GM19099 (cell line): ENCODE results near the gene TMEM53.

Experiments used
- POLR2A ChIP-seq: IDR thresholded peaks from 3 replicates; pipeline ENCODE4 v1.6.1; 2011; ENCODE audit warnings: low read depth; ENCODE audit not compliant: insufficient read length; ENCODE audit errors: extremely low read depth

The TMEM53 gene

GRCh38 chr1:44661781-44662682, 12.2 kb downstream of the TMEM53 start:
- no peak for TF ChIP-seq POLR2A

GRCh38 chr1:44660176-44660575, 14.1 kb downstream of the TMEM53 start:
- no peak for TF ChIP-seq POLR2A

DNA sequence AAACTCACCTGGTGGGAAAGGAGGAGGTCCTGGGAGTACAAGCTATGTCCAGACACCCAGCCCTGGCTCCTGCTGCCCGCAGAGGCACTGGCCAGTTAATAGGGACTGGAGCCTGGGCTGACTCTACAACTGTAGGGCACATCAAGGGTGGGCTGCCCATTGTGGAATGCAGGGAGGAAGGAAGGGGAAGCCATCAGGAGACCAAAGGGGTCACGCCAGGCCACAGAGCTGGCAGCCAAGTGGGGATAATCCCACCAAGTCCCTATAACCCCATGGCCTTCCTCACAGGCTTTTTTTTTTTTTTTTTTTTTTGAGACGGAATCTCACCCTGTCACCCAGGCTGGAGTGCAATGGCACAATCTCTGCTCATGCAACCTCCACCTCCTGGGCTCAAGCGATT, 14.7 kb downstream of the TMEM53 start:
- TF ChIP-seq POLR2A: no peak

DNA sequence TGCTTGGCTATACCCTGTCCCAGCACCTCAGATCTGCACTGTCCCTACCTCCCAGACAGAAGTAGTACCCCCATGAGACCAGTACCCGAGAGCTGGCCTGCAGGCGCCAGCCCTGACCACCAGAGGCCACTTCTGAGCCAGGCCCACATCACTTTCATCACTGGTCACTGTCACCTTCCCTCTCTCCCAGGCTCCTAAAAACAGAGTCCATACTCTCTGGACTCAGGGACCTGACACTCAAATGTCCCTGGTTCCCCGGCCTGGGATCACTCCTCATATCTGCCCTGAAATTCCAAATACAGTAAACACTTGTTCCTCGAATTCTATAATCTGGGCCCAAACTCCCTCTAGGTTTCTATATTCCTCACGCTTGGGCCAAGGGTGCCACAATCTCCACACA, 18.7 kb downstream of the TMEM53 start:
- no peak for TF ChIP-seq POLR2A

DNA sequence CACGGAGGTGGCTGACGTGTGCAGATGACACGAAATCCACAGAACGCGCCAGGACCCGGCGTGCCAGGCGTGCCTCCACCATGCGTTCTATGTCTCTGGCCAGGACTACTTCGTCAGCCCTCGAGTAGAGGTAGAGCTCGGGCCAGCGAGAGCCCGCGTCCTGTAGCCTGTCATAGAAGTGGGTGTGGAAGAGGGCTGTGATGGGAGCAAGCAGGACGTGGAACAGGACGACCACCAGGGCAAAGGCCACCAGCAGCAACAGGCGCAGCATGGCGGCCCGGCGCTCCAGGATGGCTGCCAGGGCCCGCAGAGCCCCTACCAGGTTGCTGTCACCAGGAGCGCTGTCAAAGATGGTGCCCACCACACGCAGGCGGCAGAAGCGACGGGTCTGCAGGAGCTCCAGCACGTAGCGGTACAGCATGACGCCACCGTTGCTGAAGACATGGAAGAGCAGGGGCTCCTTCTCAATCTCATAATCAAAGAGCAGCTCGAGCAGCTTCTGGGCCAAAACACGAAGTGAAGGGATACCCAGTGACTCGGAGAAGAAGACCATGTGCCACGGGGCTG, 19.6 kb downstream of the TMEM53 start:
- TF ChIP-seq POLR2A: no peak

GRCh38 chr1:44653107-44653964, 20.9 kb downstream of the TMEM53 start:
- TF ChIP-seq POLR2A: no peak

DNA sequence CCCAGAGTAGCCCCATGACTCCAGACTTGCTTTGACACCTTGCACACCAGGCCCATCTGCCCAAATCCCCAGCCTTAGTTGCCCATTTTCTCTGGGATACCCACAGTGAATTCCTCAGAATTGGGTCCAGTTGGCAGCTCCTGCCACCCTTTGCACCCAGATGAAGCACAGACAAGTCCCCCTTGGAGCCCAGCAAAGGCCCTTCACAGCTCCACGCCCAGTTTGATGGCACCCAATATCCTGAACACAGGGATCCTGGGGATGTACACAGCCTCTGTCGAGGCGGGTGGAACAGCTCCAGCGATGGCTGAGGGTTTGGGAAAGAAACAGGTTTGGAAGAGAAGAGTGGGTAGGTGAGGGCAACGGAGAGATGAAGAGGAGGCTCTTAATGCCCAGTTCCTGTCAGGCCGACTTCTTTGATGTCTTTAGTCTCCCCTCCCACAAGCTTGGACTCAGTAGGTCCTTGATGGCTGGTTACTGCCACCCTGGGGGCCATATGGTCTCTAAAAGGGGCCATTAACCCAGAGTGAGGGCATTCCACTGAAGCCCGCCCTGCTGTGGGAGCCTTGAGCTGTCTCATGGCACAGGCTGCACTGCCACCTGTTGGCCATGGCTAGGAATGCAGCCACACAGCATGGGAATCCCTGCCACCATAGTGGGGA, 21.7 kb downstream of the TMEM53 start:
- TF ChIP-seq POLR2A: no peak

- no peak for TF ChIP-seq POLR2A
Measured at GRCh38 chr1:44651069-44651468, 23.2 kb downstream of the TMEM53 start.

- no peak for TF ChIP-seq POLR2A
Measured at GRCh38 chr1:44650159-44650831, 24.0 kb downstream of the TMEM53 start.

DNA sequence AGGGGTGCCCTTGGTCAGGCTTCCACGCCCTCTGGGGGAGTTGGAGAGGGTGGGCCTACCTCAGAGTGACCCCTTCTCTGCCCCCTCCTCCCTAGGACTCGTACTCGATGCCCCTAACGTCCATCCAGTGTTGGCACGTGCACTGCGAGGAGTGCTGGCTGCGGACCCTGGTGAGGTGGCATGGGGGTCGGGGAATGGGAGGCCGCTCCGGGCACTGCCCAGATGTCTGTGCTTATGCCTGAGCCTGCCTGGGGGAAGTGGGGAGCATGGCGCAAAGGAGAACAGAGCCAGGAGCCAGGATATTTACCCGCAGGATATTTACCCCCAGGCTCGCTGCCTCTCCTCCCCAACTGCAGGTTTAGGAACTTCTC, 24.5 kb downstream of the TMEM53 start:
- no peak for TF ChIP-seq POLR2A

- TF ChIP-seq POLR2A: no peak
Measured at GRCh38 chr1:44648529-44649250, 25.6 kb downstream of the TMEM53 start.

DNA sequence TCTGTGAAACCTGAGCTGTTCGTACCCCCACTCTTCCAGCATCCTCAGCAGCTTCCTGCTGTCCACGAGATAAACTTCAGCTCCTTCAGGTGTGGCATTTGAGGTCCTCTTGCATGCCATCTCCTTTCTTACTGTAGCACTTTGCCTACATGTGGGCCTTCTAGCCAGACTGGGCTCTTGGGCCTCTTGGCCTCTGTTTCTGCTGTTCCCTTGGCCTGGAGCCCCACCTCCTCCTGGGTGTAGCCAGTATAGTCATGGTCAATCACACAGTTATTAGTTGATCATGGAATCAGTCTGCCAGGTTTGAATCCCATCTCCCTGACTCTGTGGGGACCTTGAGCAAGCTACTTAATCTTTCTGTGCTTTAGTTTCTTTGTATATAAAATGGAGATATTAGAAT, 26.4 kb downstream of the TMEM53 start:
- no peak for TF ChIP-seq POLR2A

DNA sequence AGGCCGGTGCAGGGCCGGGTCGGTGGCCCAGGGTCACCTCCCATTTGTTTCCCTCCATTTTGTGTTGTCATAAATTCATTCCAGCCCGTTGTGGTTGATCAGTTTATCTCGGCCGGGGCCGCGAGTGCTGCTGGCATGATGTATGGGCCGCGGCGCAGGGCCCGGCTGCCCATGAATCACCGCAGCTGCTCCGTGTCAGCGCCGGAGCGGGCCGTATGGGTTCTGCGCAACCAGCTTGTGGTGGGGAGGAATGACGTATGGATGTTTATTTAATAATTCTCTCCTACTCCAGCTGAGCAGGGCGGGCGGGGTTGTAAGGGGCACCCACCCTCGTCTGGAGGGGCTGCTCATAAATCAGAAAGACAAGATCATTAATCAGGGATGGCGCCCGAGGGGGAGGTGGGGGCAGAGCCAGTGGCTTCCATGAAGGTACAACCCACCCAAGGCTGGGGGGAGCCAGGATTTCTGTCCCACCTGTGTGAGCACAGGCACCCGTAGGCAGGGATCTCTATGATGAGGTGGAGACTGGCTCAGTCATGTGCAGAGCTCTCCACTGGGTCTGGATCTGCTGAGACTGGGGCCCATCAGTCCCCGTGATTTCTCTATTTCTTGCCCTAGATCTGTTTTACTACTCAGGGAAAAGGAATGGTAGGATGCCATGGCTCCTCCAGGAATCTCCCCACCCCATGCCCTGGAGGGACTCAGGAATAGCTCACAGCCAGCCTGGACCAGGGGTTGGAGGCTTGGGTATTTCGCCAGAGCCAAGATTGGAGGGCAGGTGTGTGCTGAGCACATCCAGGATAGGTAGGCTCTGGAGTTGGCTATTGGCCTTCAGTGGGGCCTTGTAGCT, 27.8 kb downstream of the TMEM53 start:
- no peak for TF ChIP-seq POLR2A

DNA sequence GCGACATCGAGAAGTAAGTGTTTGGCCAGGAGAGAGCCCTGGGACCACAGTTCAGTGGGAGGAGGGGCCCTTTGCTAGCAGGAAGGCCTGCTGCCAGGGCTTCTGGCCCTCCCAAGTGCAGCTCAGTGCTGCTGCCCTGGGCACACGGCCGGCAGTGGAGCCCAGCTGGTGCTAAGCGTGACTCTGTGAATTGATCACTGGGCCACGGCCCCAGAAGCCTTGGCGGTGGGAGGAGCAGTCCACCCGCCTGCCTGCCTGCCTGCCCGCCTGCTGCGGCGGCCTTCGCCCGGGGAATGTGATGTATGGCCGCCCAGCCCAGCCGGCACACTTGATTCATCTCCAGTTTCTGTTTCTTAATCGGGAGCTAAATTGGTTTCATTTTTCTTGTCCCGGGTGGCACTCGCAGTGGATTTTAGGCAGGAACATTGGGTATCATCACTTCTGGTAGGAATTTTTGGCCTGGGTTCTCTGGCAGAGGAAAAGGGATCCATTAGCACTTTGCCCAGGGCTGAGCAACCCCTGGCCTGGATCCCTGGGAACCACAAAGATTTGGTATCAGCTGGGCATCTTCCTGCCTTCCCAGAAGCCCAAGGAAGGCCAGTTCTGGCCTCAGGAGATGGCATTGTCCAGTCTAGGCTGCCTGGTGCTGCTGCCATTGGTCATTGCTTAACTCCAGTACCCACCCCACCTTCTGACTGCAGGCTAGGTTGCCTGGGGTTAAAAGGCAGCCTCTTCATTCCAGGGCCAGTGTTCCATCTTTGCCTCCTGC, 28.6 kb downstream of the TMEM53 start:
- TF ChIP-seq POLR2A: no peak
